NT2/D1 (cell line): ENCODE results near the gene CEACAM3.
"Not testable (repeated sequence)": the region's sequence is repeated elsewhere in the genome, so short reads cannot be mapped to it uniquely, and the experiment has no call there.

Experiments
- DNase-seq: peaks from one replicate; pipeline ENCODE4 v3.0.0-alpha.2; 2011; ENCODE audit warnings: low read depth, low spot score
- H3K27me3 ChIP-seq: 2 replicates; pipeline ENCODE4 v1.6.0; 2011; ENCODE audit warnings: mild to moderate bottlenecking; ENCODE audit not compliant: insufficient read length, insufficient read depth
- H3K36me3 ChIP-seq: 2 replicates; pipeline ENCODE4 v1.6.1; 2011; ENCODE audit warnings: mild to moderate bottlenecking, low read length, mixed read lengths; ENCODE audit not compliant: insufficient read depth, insufficient read length
- H3K4me1 ChIP-seq: 2 replicates; pipeline ENCODE4 v1.5.1; 2011; ENCODE audit not compliant: insufficient read depth, insufficient read length
- H3K4me3 ChIP-seq: 2 replicates; pipeline ENCODE4 v1.5.1; 2011; ENCODE audit warnings: low read depth; ENCODE audit not compliant: insufficient read length
- H3K9ac ChIP-seq: 2 replicates; pipeline ENCODE4 v1.6.0; 2011; ENCODE audit warnings: low read depth; ENCODE audit not compliant: insufficient read length
- H3K9me3 ChIP-seq: 2 replicates; pipeline ENCODE4 v1.5.1; 2011; ENCODE audit warnings: mild to moderate bottlenecking, low read length; ENCODE audit not compliant: insufficient read depth
- SUZ12 ChIP-seq: IDR thresholded peaks from 2 replicates; pipeline ENCODE4 v1.6.1; 2011; ENCODE audit not compliant: insufficient read length, insufficient read depth; ENCODE audit errors: extremely low read depth
- YY1 ChIP-seq: IDR thresholded peaks from 2 replicates; pipeline ENCODE4 v1.6.1; 2011; ENCODE audit not compliant: insufficient read length, insufficient read depth
- ZNF274 ChIP-seq: IDR thresholded peaks from 2 replicates; pipeline ENCODE4 v1.6.1; 2011; ENCODE audit warnings: mild to moderate bottlenecking, low read depth, low read length

CEACAM3 gene

GRCh38 chr19:41784312-41784711 is 12.1 kb upstream of the CEACAM3 start:
- no peaks in the 10 kb centered on the region for H3K4me1 ChIP-seq
- no peak for DNase-seq
- no peak overlapping the region for H3K4me3 ChIP-seq
- H3K36me3 ChIP-seq: no peaks in the 10 kb centered on the region
- H3K9me3 ChIP-seq: no peaks in the 10 kb centered on the region
- H3K9ac ChIP-seq: no peak overlapping the region
- peaks cover 24% of the 10 kb centered on the region for H3K27me3 ChIP-seq
- no peak for TF ChIP-seq YY1
- no peak for TF ChIP-seq SUZ12
- TF ChIP-seq ZNF274: no peak

GRCh38 chr19:41784743-41785142 is 11.6 kb upstream of the CEACAM3 start:
- DNase-seq: no peak
- Histone ChIP-seq H3K4me3 (no peak overlapping the region), H3K36me3 (no peaks in the 10 kb centered on the region), H3K9me3 (no peaks in the 10 kb centered on the region), H3K9ac (no peak overlapping the region), H3K4me1 (no peaks in the 10 kb centered on the region), H3K27me3 (peaks cover 24% of the 10 kb centered on the region)
- TF ChIP-seq YY1: no peak
- TF ChIP-seq SUZ12: no peak
- no peak for TF ChIP-seq ZNF274

GRCh38 chr19:41785653-41786052 is 10.7 kb upstream of the CEACAM3 start:
- no peak overlapping the region for H3K9ac ChIP-seq
- no peaks in the 10 kb centered on the region for H3K36me3 ChIP-seq
- DNase-seq: peak; percentile 64
- H3K9me3 ChIP-seq: no peaks in the 10 kb centered on the region
- no peaks in the 10 kb centered on the region for H3K4me1 ChIP-seq
- TF ChIP-seq YY1 (no peak), SUZ12 (no peak), ZNF274 (no peak)
- peaks cover 24% of the 10 kb centered on the region for H3K27me3 ChIP-seq
- H3K4me3 ChIP-seq: no peak overlapping the region

- Histone ChIP-seq H3K36me3 (no peaks in the 10 kb centered on the region), H3K4me3 (no peak overlapping the region), H3K9me3 (no peaks in the 10 kb centered on the region), H3K4me1 (no peaks in the 10 kb centered on the region), H3K9ac (no peak overlapping the region), H3K27me3 (peaks cover 24% of the 10 kb centered on the region)
- no peak for DNase-seq
- TF ChIP-seq ZNF274 (no peak), SUZ12 (no peak), YY1 (no peak)
Measured at GRCh38 chr19:41787055-41787454, 9.3 kb upstream of the CEACAM3 start.

GRCh38 chr19:41788518-41788917 is 7.9 kb upstream of the CEACAM3 start:
- not testable (repeated sequence) for DNase-seq, H3K36me3 ChIP-seq, H3K9ac ChIP-seq, H3K4me1 ChIP-seq, H3K9me3 ChIP-seq, H3K4me3 ChIP-seq
- peaks cover 30% of the 10 kb centered on the region for H3K27me3 ChIP-seq

GRCh38 chr19:41789053-41789452 is 7.3 kb upstream of the CEACAM3 start:
- H3K36me3 ChIP-seq, H3K4me3 ChIP-seq, H3K9ac ChIP-seq, H3K4me1 ChIP-seq, DNase-seq, H3K9me3 ChIP-seq: not testable (repeated sequence)
- H3K27me3 ChIP-seq: peaks cover 30% of the 10 kb centered on the region

GRCh38 chr19:41792513-41793413 is 3.6 kb upstream of the CEACAM3 start:
- H3K36me3 ChIP-seq: no peaks in the 10 kb centered on the region
- peak; percentile 20 for DNase-seq

GRCh38 chr19:41793414-41793727 is 3.0 kb upstream of the CEACAM3 start:
- DNase-seq: no peak
- TF ChIP-seq ZNF274: no peak
- TF ChIP-seq SUZ12: no peak
- TF ChIP-seq YY1: no peak
- Histone ChIP-seq H3K9me3 (no peaks in the 10 kb centered on the region), H3K9ac (no peak overlapping the region), H3K4me3 (no peak overlapping the region), H3K27me3 (peaks cover 12% of the 10 kb centered on the region), H3K4me1 (no peaks in the 10 kb centered on the region), H3K36me3 (no peaks in the 10 kb centered on the region)

More at GRCh38 chr19:41792513-41793413, 3.6 kb upstream of the CEACAM3 start:
- H3K9ac ChIP-seq: no peak overlapping the region
- TF ChIP-seq ZNF274 (no peak), SUZ12 (no peak), YY1 (no peak)
- H3K9me3 ChIP-seq: no peaks in the 10 kb centered on the region
- H3K4me3 ChIP-seq: no peak overlapping the region
- no peaks in the 10 kb centered on the region for H3K4me1 ChIP-seq
- H3K27me3 ChIP-seq: peaks cover 12% of the 10 kb centered on the region
